ENCODE measurements around the gene TRAF5.
"Not testable (repeated sequence)": the region's sequence is repeated elsewhere in the genome, so short reads cannot be mapped to it uniquely, and the experiment has no call there.

Gene TRAF5

GRCh38 chr1:211415700-211416099, 89.1 kb downstream of the TRAF5 start:
- in situ Hi-C loops (cut with HindIII; ENCODE audit: low sequenced_read_pairs), result no loop called here

- in situ Hi-C loops (cut with HindIII; ENCODE audit: low sequenced_read_pairs), result not testable (repeated sequence)
Measured at GRCh38 chr1:211416246-211416627, 89.6 kb downstream of the TRAF5 start.

- in situ Hi-C loops (cut with HindIII; ENCODE audit: low sequenced_read_pairs), result not testable (repeated sequence)
Measured at GRCh38 chr1:211416628-211417323, 90.1 kb downstream of the TRAF5 start.

GRCh38 chr1:211420389-211420788, 93.8 kb downstream of the TRAF5 start:
- in situ Hi-C loops (cut with HindIII; ENCODE audit: low sequenced_read_pairs), result no loop called here

- in situ Hi-C loops (cut with HindIII; ENCODE audit: low sequenced_read_pairs), result no loop called here
Measured at GRCh38 chr1:211420845-211421454, 94.3 kb downstream of the TRAF5 start.

- in situ Hi-C loops (cut with HindIII; ENCODE audit: low sequenced_read_pairs), result no loop called here
Measured at GRCh38 chr1:211424018-211424417, 97.4 kb downstream of the TRAF5 start.

Data from endothelial cell of hepatic sinusoid (primary cell).